HG02852 (cell line): ENCODE measurements around the gene GLB1L.
"Not testable (repeated sequence)": the region's sequence is repeated elsewhere in the genome, so short reads cannot be mapped to it uniquely, and the experiment has no call there.

Source experiments
- ATAC-seq: cut with Tn5 transposase; IDR thresholded peaks from one replicate; pipeline ENCODE4 v1.9.1; 2021; ENCODE audit warnings: mild to moderate bottlenecking, moderate library complexity; ENCODE audit not compliant: unreplicated experiment

The GLB1L gene

GRCh38 chr2:219281588-219281987 lies 36.3 kb upstream of the GLB1L start:
- no peak for ATAC-seq

GRCh38 chr2:219280651-219281050 lies 35.4 kb upstream of the GLB1L start:
- ATAC-seq = no peak

- ATAC-seq = no peak
Observed at GRCh38 chr2:219279916-219280516, 34.8 kb upstream of the GLB1L start.

GRCh38 chr2:219279151-219279915 lies 34.1 kb upstream of the GLB1L start, which contains the start of gene DNAJB2:
DNAJB2 (plus strand) TSS chr2:219279366; CDS start chr2:219279834, 468 bp downstream.
- peak; percentile 87 for ATAC-seq

GRCh38 chr2:219278655-219279150 lies 33.5 kb upstream of the GLB1L start:
- no peak for ATAC-seq

GRCh38 chr2:219277703-219278654 lies 32.7 kb upstream of the GLB1L start:
- no peak for ATAC-seq

GRCh38 chr2:219274361-219274921 lies 29.2 kb upstream of the GLB1L start:
- no peak for ATAC-seq

GRCh38 chr2:219273937-219274336 lies 28.7 kb upstream of the GLB1L start:
- ATAC-seq = no peak

- no peak for ATAC-seq
Observed at GRCh38 chr2:219272995-219273394, 27.8 kb upstream of the GLB1L start.

- no peak for ATAC-seq
Observed at GRCh38 chr2:219272356-219272755, 27.1 kb upstream of the GLB1L start.

- no peak for ATAC-seq
Observed at GRCh38 chr2:219271021-219271420, 25.8 kb upstream of the GLB1L start.

- ATAC-seq = no peak
Observed at GRCh38 chr2:219270055-219270372, 24.8 kb upstream of the GLB1L start.

- ATAC-seq = no peak
Observed at GRCh38 chr2:219269362-219270054, 24.3 kb upstream of the GLB1L start.

GRCh38 chr2:219268294-219268693 lies 23.1 kb upstream of the GLB1L start:
- ATAC-seq = no peak

GRCh38 chr2:219266886-219267285 lies 21.6 kb upstream of the GLB1L start:
- no peak for ATAC-seq

GRCh38 chr2:219266232-219266631 lies 21.0 kb upstream of the GLB1L start:
- no peak for ATAC-seq

GRCh38 chr2:219261024-219261855 lies 16.0 kb upstream of the GLB1L start:
- ATAC-seq = no peak

GRCh38 chr2:219258942-219259341 lies 13.7 kb upstream of the GLB1L start:
- ATAC-seq = not testable (repeated sequence)

- peak; percentile 23 for ATAC-seq
Observed at GRCh38 chr2:219254590-219255201, 9.5 kb upstream of the GLB1L start.
